Mucosa of descending colon (tissue), 3 donors: Measurements from ENCODE around the gene PPP1R3E. TPM values are rescaled to one million over a fixed set of nuclear protein-coding genes. Genes with fewer than 3 reads are reported as not detected.

Source experiments
- ATAC-seq: fragments of 200-7000 bp; cut with Tn5 transposase; one replicate; pipeline ENCODE4 v1.9.1; 2020; ENCODE audit warnings: mild to moderate bottlenecking, moderate library complexity
- DNase-seq, 3 donors: peaks; one replicate each; pipeline ENCODE4 v3.0.0-alpha.2; 2020
- H3K36me3 ChIP-seq: fragments of 200-600 bp; one replicate; pipeline ENCODE4 v1.8.0; 2021; ENCODE audit warnings: low read depth, mild to moderate bottlenecking
- H3K4me1 ChIP-seq: fragments of 200-600 bp; one replicate; pipeline ENCODE4 v1.8.0; 2021; ENCODE audit warnings: low read depth, mild to moderate bottlenecking
- H3K4me3 ChIP-seq: fragments of 200-600 bp; one replicate; pipeline ENCODE4 v1.8.0; 2021; ENCODE audit warnings: mild to moderate bottlenecking
- H3K9me3 ChIP-seq: fragments of 200-600 bp; one replicate; pipeline ENCODE4 v1.8.0; 2021; ENCODE audit warnings: mild to moderate bottlenecking
- intact Hi-C, 2 donors: fragments of 100-400 bp; cut with DNase I in 1 of 2; cut with micrococcal nuclease in 1 of 2; formaldehyde crosslinking; loops; one replicate each; pipeline versions ENCODE4 v1.11.0 to v1.11.1; 2022; cut with DNase I, micrococcal nuclease
- total RNA-seq, 3 donors: library from RNA; stranded (reverse); fragmentation: NEBNext Ultra II Directional in 2 of 3; extraction: Animal tissue kit (Norgen Biotek cat#: 25700) in 2 of 3; gene quantifications; one replicate each; pipeline versions ENCODE4 v1.2.1 to v1.2.4, GENCODE V29; 2021 to 2023
- TF ChIP-seq, protein P1 (sequence below): fragments of 200-600 bp; IDR thresholded peaks from one replicate; pipeline ENCODE4 v1.8.0; 2022; ENCODE audit warnings: antibody characterized with exemption, mild to moderate bottlenecking
- donor health status: DM: no; HTN: no; CAD: no; lungs with moderate emphysema.
- donor health status: DM: no; HTN: no; CAD: no.
- donor health status: DM: no; HTN: yes; CAD: no.

PPP1R3E gene
- total RNA-seq, 3 donors from 2014 or later = 16.2 to 17.3 (median 17.1) TPM

DNA sequence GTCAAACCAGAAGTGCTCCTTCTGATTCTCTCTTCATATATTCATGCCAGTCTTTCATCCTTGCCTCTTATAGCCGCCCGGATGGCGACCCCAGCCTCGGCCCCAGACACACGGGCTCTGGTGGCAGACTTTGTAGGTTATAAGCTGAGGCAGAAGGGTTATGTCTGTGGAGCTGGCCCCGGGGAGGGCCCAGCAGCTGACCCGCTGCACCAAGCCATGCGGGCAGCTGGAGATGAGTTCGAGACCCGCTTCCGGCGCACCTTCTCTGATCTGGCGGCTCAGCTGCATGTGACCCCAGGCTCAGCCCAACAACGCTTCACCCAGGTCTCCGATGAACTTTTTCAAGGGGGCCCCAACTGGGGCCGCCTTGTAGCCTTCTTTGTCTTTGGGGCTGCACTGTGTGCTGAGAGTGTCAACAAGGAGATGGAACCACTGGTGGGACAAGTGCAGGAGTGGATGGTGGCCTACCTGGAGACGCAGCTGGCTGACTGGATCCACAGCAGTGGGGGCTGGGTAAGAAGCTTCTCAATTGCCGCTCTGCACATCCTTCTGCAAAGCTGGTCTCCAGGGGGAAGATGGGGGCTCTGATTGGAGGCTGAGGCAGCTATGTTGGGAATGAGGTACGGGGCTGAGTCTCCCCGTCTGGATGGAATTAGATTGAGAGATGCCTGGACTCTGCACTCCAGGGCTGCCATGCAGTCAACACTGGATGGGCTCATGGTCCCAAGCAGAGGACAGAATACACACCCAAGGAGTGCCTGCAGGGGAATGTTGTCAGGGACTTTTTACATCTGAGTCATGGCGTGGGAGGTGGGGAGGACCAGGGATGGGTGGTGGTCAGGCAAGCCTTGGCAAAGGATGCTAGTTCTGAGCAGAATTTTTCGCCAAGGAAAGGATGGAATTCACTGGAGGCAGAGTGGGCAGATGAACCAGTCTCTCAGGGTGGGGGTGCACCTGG is 5.3 kb upstream of the PPP1R3E start:
- ATAC-seq (no peak), DNase-seq (no peak)
- H3K4me1 ChIP-seq = peaks cover 35% of the 10 kb centered on the region
- no peaks in the 10 kb centered on the region for H3K36me3 ChIP-seq
- intact Hi-C loops = no loop called here
- H3K9me3 ChIP-seq = no peaks in the 10 kb centered on the region
- TF ChIP-seq, protein P1, sequence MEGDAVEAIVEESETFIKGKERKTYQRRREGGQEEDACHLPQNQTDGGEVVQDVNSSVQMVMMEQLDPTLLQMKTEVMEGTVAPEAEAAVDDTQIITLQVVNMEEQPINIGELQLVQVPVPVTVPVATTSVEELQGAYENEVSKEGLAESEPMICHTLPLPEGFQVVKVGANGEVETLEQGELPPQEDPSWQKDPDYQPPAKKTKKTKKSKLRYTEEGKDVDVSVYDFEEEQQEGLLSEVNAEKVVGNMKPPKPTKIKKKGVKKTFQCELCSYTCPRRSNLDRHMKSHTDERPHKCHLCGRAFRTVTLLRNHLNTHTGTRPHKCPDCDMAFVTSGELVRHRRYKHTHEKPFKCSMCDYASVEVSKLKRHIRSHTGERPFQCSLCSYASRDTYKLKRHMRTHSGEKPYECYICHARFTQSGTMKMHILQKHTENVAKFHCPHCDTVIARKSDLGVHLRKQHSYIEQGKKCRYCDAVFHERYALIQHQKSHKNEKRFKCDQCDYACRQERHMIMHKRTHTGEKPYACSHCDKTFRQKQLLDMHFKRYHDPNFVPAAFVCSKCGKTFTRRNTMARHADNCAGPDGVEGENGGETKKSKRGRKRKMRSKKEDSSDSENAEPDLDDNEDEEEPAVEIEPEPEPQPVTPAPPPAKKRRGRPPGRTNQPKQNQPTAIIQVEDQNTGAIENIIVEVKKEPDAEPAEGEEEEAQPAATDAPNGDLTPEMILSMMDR = no peak
- no peak overlapping the region for H3K4me3 ChIP-seq

DNA sequence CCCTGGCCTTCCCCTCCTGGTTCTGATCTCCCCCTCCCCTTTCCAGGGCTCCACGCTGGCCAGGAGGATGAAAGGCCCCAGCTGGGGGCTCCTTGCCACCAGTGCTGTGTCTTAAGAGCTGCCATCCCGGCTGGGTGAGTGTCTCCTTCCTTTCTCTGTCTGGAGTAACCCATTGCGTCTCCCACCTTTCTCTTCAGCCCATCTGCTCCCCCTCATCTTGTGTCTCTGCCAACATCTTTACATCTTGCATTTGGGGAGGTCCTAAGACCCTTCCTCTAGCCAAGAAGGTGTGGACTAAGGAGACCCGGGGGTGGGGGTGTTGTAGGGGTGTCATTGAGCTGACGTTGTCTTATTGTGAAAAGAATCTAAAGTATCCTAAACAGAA is 4.5 kb upstream of the PPP1R3E start:
- no peak for DNase-seq
- Histone ChIP-seq H3K36me3 (no peaks in the 10 kb centered on the region), H3K4me1 (peaks cover 38% of the 10 kb centered on the region), H3K9me3 (no peaks in the 10 kb centered on the region), H3K4me3 (peak overlapping the region; percentile 47)
- TF ChIP-seq, protein P1 = no peak
- intact Hi-C loops = no loop called here
- ATAC-seq = peak; percentile 0

DNA sequence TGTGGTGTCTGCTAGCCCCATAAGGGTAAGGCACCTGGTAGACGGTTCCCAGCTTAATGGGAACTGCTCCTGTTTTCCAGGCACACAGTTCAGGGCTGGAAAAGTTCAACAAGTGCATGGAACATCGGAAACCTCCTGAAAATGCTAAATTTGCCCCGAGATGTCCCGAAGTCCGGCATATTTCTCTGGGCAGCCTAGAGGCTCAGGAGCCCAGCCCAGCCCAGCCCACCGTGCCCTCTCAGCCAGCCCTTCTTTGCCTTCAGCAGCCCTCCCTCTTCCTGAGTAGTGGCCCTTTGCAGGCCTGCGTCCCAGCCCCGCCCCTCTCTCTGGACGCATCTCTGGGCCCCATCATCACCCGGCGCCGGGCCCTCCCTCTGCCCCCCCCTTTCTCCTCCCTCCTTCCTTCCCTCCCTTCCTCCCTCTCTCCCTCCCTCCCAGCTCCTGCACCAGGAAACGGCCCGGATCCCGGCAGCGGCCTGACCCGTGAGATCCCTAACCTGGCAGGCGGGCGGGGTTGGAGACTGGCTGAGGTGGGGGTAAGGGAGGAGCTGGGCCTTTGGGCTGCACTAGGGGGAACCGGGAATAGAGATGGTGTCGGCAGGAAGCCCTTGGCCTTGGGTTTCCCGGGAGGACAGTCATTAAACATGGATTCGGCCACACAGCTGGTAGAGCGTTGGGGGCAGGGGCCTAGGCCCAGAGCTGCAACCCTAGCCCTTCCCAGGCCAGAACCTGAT is 3.9 kb upstream of the PPP1R3E start, which contains the start of gene BCL2L2:
TSS of gene BCL2L2 (plus strand) at position 422 of the 734 bp plus-strand sequence. CDS start 935 bp downstream, outside the sequence.
- H3K4me1 ChIP-seq = peaks cover 38% of the 10 kb centered on the region

DNA sequence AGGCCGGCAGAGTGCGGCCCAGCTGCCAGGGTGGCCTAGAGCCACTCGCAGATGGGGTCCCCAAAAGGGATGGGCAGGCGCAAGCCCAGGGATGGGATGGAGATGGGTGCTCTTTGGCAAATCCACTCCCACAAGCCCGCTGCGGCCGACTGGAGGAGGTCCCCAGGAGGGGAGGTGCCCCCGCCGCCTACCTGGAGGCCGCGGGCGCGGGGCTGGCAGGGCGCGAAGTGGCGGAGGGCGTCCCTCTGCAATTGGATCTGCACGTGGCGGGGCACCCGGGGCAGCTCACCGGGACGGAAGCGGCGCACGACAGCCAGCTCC is 730 bp downstream of the PPP1R3E start:
- Histone ChIP-seq H3K4me3 (peak overlapping the region; percentile 31), H3K9me3 (no peaks in the 10 kb centered on the region), H3K36me3 (no peaks in the 10 kb centered on the region), H3K4me1 (peaks cover 32% of the 10 kb centered on the region)
- intact Hi-C loops = no loop called here
- ATAC-seq = peak; percentile 21
- TF ChIP-seq, protein P1 = no peak
- no peak for DNase-seq

More for the DNA sequence above, 3.9 kb upstream of the PPP1R3E start, which contains the start of gene BCL2L2:
- TF ChIP-seq, protein P1 = no peak
- intact Hi-C loops = no loop called here
- Histone ChIP-seq H3K36me3 (no peaks in the 10 kb centered on the region), H3K4me3 (peak within 1 kb of the TSS; percentile 47), H3K9me3 (no peaks in the 10 kb centered on the region)
- ATAC-seq (peak; percentile 78), DNase-seq (peak; percentile 94 to 96 (median 94))

DNA sequence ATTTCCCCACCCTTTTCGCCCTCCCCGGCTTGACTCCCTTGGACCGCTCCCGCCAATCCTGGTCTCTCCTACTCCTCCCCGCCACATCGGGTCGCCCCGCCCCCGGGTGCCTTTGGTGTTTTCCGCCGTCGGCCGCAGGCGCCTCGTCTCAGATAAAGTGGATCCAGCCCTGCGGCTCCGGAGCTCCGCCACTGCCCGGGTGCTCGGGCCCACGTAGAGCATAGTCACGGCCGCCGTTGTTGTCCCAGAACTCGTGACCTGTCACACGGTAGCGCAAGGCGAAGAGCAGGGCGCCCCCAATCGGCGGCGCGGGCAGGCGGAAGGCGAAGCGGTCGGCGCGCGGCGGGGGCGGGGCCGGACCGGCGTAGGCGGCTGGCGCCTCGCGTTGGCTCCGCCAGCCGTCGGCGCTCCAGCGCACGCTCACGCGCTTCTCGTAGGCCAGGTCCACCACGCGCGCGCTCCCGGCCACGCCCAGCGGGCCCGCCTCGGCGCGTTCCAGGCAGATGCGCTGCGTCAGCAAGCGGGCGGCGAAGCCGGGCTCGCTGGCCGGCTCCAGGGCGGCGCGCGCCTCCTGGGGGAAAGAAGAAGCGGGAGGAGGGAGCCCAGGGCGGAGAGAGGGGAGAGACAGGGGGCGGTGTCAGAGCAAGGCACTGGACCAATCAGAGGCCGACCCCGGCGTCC is 1.2 kb downstream of the PPP1R3E start:
- TF ChIP-seq, protein P1 = peak; percentile 79
- Histone ChIP-seq H3K36me3 (no peaks in the 10 kb centered on the region), H3K4me1 (peaks cover 32% of the 10 kb centered on the region), H3K9me3 (no peaks in the 10 kb centered on the region), H3K4me3 (peak overlapping the region; percentile 31)
- intact Hi-C loops = no loop called here
- DNase-seq = peak; percentile 97 to 99 (median 99)
- ATAC-seq = peak; percentile 87
